GM10248 (cell line): ENCODE measurements around the gene TANGO2.

Experiments
- CTCF ChIA-PET: fragments of 300-600 bp; sonication (Branson Sonifier 250); formaldehyde crosslinking; extraction: SDS; loops from one replicate; lab custom pipeline; 2021; ENCODE audit warnings: antibody characterized with exemption; lab: Yijun Ruan, JAX
- POLR2A ChIA-PET: fragments of 350-650 bp; sonication (Branson Sonifier 250); formaldehyde crosslinking; extraction: SDS; loops from one replicate; lab custom pipeline; 2020; ENCODE audit warnings: antibody characterized with exemption; lab: Yijun Ruan, JAX
- DNase-seq: peaks from one replicate; pipeline ENCODE4 v3.0.0; 2012; ENCODE audit errors: extremely low spot score
- CTCF ChIP-seq: IDR thresholded peaks from 2 replicates; pipeline ENCODE4 v1.5.1; 2012; ENCODE audit warnings: mild to moderate bottlenecking, low read depth; ENCODE audit errors: extremely low read depth, missing control alignments, control extremely low read depth

The TANGO2 gene

GRCh38 chr22:20083157-20083890 lies 62.4 kb downstream of the TANGO2 start:
- no peak for DNase-seq
- TF ChIP-seq CTCF = no peak
- ChIA-PET CTCF (interaction anchor here (1.8 kb wide), 1 partner anchor 10 kb away, joined by 4 read pairs; no protein-coding TSS in a partner anchor), POLR2A (no interaction called here)

GRCh38 chr22:20083891-20084546 lies 63.1 kb downstream of the TANGO2 start:
- no peak for TF ChIP-seq CTCF
- DNase-seq = no peak
- CTCF ChIA-PET = no interaction called here
- POLR2A ChIA-PET = no interaction called here

DNA sequence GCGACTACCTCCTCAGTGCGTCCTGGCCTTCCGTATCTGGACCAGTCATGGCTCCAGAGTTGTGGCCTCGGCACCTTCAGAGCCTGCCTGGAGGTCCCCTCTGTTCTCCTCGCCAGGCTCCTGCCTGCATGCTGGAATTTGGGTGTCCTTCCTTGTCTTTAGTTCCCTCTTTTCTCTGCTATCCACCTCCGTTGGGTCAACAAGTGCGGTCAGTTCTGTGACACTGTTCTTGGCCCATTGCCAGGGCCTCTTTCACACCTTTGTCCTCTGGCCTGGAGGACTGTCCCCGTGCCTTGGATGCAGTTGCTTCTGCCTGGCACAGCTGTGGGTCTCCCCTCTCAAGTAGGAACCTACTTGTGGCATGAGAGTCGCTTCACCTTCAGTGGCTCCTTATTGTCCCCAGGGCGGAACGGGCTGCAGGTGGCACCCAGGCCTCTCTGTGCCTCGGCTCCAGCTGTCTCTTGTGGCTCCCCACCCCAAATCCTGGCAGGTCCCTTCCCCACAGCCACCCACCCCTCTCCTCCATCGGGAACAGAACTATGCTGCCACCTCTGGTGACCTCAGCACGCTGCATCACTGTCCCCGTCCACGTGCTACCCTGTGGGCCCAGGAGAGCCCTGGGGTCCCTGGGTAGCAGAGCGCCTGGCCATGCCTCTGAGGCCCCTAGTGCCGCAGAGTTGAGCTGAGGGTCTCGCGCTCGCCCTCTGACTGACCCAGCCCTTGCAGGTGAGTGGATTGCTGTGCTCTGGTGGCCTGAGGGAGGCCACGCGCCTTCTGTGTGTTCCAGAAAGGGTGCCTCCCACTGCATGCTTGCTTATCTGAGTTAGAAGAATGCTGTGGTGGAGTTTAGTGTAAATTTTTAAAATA lies 63.9 kb downstream of the TANGO2 start:
- POLR2A ChIA-PET = no interaction called here
- CTCF ChIA-PET = interaction anchor here (1.7 kb wide), 1 partner anchor 10 kb away, joined by 6 read pairs; no protein-coding TSS in a partner anchor
- peak; percentile 30 for TF ChIP-seq CTCF
- no peak for DNase-seq

- POLR2A ChIA-PET = no interaction called here
- TF ChIP-seq CTCF = no peak
- DNase-seq = no peak
- CTCF ChIA-PET = interaction anchor here (1.7 kb wide), 1 partner anchor 9 kb away, joined by 6 read pairs; no protein-coding TSS in a partner anchor
Observed at GRCh38 chr22:20085651-20086050, 64.7 kb downstream of the TANGO2 start.

DNA sequence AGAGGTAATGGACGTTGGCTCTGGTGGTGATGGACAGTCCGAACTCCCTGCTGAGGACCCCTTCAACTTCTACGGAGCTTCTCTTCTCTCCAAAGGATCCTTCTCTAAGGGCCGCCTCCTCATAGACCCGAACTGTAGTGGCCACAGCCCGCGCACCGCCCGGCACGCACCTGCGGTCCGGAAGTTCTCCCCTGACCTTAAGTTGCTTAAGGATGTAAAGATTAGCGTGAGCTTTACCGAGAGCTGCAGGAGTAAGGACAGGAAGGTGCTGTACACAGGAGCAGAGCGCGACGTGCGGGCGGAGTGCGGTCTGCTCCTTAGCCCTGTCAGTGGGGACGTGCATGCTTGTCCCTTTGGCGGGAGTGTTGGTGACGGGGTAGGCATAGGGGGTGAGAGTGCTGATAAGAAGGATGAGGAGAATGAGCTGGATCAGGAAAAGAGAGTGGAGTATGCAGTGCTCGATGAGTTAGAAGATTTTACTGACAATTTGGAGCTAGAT lies 65.2 kb downstream of the TANGO2 start:
- no peak for TF ChIP-seq CTCF
- no peak for DNase-seq
- ChIA-PET CTCF (interaction anchor here (1.7 kb wide), 1 partner anchor 8 kb away, joined by 6 read pairs; no protein-coding TSS in a partner anchor), POLR2A (no interaction called here)

DNA sequence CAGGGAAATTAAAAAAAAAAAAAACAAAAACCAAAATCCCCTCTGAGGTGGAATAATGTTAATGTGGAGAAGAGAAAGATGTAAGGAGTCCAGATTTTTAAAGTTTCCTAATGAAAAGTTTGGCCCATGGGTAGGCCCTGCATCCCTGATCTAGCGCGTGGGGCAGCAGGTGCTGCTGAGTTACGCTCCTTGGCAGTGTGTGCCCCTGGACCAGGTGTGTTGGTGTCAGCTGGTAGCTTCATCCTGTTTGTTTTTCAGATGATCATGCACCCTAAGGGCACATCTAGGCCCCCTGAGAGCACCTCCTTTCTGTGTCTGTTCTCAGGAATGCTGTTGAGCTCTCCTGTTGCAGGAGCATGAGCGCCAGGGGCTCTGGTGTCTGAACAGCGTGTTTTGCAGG lies 65.9 kb downstream of the TANGO2 start:
- DNase-seq = no peak
- POLR2A ChIA-PET = no interaction called here
- CTCF ChIA-PET = no interaction called here
- TF ChIP-seq CTCF = no peak
